ENCODE results near the gene PTPN9.
"Not testable (repeated sequence)": the region's sequence is repeated elsewhere in the genome, so short reads cannot be mapped to it uniquely, and the experiment has no call there.

Gene PTPN9

DNA sequence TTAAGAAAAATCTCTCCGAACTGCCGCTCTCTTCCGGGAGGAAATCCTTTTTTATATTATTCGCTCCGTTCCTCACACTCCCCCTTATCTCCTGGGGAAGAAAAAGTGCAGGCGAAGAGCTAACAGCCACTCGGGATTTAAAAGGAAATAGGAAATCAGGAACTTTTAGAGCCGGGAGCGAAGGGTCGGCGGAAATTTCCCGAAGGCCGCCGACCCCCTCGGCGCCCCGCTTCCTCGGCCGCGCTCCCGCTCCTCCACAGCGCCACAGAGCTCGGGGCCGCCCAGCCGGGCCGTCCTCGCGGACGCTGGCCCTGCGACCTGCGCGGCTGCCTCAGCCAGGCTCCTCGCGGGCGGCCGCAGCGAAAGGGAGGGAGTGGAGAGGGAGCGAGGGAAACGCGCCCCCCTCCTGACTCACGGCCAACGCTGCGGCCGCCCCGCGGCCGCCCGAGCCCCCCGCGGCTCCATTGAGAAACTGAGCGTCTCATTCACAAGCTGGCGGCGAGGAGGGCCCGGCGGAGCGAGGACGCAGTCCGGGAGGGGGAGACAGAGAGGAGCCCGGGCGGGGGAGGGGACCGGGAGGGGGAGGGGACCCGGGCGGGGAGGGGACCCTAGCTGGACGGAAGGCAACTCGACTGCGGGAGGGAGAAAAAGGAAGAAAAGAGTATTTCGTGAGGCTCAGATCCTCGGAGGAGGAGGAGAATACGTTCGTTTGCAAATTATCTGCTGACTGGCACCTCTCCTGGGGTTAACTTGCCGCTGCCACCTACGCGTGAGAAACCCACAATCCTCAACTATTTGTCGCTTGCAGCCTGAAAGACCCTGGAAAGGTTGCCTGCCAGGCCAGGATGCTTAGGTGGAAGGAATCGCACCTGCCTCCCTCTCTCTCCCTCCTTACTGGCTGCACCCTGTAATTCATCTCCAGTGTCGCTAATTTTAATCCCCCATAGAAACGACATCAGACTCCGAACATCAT lies at the start of gene PTPN9:
Gene PTPN9 (minus strand): TSS at position 368 of the 973 bp plus-strand sequence. CDS start 539 bp downstream, outside the sequence.
- DNase-seq (ENCODE audit: insufficient read length, low spot score): peak; percentile 62
- FAIRE-seq: peak; percentile 63

DNA sequence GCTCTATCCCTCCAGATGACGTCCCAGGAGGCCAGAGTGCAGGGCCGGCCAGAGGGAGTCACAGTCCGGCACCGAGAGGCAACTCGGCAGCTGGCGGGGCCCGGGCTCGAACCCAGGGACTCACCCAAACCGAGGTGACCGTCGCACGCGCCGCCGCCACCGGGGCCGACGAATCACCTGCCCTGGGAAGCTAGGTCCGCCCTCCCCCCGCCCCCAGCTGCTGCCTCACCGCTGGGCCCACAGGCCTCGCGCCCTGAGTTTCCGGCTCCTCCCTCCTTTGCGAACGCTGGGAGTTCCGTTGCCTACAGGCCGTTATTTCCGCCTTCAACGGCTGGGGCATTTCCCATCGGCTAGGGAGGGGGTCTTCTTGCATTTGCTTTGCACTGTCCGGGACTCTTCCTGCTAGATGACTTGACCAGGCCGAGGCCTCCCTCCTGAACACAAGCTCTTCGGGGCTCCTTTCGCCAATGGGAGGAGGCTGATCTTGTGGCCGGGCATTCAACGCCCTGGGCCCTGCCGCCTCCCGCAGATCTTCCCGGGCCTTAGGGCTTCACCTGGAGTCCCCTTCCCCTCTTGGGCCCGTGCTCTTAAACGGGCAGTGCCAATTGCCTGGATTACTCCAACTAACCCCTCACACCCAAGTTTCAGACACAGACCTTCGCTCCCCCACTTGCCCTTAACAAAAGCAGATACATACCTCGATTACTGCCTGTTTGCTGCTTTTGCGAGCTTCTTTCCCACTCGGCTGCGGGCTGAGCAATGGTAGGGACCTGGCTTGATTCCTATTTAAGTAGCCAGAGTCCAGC lies 46.6 kb upstream of the PTPN9 start, which contains the start of gene SNUPN:
Gene SNUPN (minus strand): TSS at position 184 of the 806 bp plus-strand sequence. CDS start 4,674 bp downstream, outside the sequence.
- FAIRE-seq: peak; percentile 90
- peak; percentile 96 for DNase-seq (ENCODE audit: insufficient read length, low spot score)

DNA sequence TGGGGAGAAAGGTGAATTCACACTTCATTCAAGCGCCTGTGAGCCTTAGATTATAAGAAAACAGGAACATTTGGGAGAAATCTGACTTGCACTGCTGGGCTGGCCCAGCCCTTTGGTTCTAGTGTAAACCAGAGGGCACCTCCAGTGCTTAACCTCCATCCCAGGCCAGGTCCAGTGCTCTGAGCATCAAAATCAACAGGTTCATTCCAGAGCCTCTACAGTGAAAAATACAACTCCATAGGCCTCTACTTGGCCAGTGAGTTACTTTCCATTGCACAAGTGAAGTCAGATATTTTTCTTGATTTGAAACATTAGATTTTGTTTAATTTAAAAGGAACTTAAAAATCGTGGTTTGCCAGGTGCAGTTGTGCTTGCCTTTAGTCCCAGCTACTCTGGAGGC lies 43.4 kb upstream of the PTPN9 start:
- DNase-seq (ENCODE audit: insufficient read length, low spot score): no peak
- no peak for FAIRE-seq

DNA sequence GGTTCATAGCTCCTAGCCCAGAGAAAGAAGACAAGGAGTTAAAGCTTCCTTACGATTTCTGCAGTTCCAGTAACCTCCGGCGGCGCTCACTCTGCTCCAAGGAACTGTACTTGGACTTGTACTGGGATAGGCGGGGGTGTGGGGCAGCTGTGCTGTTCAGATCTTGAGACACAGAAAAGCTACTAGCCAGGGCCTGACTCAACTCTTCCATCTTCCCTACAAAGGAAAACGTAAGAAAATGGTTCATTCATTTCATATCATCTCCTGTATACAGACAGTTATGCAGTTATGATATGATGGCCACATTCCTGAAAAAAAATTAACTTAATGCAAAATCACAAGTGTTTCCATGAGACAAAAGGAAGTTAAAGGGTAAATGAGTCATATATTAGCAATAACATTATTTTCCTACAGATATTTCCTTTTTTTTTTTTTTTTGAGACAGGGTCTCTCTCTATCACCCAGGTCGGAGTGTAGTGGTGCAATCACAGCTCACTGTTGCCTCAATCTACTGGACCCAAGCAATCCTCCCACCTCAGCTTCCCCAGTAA lies 41.8 kb upstream of the PTPN9 start:
- DNase-seq (ENCODE audit: insufficient read length, low spot score) (no peak), FAIRE-seq (no peak)

DNA sequence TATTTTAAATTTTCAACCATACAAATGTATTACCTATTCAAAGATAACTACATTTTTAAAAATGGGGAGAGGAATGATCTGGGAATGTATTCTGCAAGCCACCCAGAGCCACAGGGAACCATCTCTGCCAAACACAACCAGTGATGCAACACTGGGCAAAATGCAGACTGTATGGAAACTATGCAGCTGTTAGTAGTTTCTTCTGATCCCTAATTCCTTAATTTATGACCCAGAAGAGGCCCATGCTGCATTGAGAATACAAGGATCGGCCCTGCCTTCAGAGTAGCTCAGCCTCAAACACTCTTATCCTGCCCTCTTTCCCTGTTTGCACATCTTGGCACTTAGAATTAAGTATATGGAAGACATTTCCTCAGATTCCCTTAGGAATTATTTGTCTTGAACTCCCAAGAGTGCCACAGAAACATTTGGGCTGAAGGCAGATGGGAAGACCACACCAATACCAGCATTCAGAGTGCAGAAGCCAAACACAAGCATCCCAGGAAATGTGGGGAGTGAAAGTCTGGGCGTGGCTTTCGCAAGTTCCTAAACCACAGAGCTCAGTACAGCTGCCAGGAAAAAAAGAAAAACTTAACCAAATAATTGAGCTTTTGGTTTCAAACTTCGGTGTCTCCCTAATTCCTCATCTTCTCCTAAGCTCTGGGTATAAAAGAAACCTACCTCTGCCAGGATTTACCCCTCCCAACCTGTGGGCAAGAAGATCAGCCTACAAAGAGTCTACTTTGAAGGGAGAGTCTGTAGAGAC lies 41.1 kb upstream of the PTPN9 start:
- DNase-seq (ENCODE audit: insufficient read length, low spot score) (no peak), FAIRE-seq (no peak)

DNA sequence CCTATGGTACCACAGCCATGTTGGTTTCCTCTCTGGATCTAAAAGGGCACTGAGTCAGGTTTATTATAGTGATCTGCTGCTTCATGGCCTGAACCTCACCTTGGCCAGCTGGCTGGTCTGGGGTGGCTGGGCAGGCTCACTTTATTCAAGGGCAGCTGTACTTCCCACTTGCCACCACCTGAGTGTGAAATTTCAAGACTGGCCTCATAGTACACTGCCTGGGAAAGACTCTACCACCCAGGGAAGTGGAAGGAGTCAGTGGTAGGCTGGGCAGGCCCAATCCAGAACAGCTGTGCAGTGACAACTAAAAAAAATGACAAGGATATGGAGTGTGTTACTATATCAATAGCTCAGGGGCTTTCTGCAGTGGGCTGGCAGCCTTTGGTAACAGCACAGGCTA lies 37.7 kb upstream of the PTPN9 start:
- FAIRE-seq (no peak), DNase-seq (ENCODE audit: insufficient read length, low spot score) (no peak)

DNA sequence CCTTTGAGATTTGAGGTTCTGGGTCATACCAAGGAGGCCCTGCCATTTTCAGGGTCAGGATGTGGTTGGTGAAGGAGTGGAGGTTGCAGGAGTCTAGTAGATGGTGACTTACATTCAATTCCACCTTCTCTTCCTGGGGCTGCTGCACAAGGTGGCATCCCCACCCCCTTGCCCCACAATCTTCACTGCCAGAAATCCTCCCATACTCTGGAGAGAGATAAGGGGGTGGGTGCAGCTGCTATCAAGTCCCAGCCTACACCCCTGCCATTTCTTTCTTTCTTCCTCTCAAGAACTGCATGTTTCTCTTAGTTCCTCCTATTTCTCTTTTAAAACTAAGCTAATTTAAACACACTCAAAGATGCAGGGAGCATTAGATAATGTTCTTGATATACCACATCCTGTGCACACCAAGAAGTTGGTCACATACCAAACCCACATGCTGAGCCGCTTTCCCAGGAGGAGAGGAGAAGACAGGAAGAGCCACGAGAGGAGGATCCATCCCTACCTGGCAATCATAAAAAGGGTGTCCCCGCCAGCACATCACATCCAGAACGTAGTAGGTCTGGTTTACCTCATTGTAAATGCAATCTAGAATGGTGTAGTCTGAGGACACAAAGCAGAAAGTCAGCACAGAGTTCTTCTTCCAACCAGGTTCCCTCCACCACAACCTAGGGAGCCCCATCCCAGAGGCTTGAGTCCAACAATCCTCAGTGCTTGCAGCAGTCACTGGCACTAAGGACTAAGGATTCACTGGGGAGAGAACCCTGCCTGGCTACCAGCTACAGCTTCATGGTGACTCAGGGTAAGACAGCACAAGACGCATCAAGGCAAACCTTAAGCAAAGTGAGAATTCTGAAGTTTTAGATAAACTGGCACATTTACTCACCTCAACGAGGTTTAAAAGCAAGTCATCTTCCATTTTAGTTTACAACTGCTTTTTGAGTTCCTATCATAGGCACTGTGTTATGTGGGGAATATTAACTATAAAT lies 27.9 kb upstream of the PTPN9 start:
- DNase-seq (ENCODE audit: insufficient read length, low spot score): no peak
- no peak for FAIRE-seq

DNA sequence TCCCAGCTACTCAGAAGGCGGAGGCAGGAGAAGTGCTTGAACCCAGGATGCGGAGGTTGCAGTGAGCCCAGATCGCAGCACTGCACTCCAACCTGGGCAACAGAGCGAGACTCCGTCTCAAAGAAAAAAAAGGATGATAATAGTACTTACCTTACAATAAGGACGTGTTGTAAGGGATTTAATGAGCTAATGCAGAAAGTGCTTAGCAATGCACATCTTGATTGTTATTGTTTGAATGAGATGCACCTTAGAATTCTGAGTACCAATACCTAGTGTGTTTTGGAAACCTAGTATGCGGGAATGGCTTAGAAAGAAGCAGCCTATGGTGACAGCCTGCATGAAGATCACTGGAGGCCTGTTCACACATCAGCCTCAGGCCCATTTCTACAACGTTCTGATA lies 26.9 kb upstream of the PTPN9 start:
- DNase-seq (ENCODE audit: insufficient read length, low spot score): no peak
- no peak for FAIRE-seq

DNA sequence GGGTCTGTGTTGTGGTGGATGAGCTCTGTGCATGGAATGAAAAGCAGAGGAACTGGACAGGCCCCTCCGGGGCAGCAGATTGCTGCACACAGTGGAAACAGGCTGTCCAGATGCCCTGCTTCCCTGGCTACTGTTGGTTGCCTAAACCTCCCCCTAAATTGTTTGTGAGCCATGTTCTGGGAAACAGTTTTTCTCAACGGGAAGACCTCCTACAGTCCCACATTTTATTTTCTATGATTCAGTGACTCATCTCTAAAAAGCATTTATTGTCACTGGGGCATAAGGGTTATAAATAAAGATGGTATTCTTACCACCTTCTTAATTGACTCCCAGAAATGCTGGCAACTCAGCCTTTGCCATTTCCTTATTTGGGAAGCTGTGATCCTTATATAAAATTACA lies 20.3 kb upstream of the PTPN9 start:
- no peak for DNase-seq (ENCODE audit: insufficient read length, low spot score)
- FAIRE-seq: no peak

DNA sequence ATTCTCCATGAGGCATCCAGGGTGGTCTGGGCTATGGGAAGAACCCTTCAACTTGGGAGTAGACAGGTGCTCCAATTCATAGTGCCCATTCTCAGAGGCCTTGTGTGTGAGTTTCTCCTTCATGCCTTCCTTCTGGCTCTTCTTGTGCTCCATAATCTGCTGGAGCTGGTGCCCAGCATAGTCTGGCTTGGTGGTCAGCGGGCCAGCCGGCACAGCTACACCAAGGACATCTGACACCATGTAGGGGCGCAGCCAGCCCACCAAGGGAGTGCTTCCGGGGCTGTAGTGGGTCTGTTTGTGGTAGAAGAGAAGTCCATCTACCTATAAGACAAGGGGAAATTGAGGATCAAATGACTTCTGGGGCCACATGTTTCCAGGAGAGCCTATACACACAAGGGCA lies 19.2 kb upstream of the PTPN9 start:
- FAIRE-seq (no peak), DNase-seq (ENCODE audit: insufficient read length, low spot score) (no peak)

DNA sequence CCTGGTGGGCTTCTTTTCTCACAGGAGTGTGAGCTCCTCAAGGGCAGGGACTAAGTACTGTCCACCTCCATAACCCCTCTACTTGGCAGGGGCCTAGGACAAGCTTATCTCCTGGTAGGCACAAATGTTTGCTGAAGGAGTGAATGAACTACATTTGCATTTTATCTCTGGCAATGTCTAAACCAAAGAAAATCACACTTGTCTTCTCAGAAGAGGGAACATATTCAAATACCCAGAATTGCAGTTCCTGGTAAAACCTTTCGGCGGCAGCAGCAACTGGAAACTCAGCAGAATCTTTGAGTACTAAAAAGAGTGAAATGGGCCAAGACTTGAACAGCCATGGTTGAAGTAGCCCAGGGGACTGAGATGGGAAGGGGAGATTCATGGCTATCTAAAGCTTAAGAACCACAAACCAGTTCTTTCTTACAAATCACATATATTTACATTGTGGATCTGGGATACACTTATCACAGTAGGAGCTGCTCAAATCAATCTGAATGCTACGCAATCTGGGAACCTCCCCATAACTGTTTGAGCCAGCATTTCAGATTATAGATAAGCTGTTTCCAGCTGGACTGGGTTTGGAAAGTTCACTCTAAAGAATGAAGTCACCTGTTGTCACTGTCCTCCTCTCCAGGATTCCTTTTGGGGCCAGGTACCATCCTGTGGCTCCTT lies 18.7 kb upstream of the PTPN9 start:
- no peak for DNase-seq (ENCODE audit: insufficient read length, low spot score)

DNA sequence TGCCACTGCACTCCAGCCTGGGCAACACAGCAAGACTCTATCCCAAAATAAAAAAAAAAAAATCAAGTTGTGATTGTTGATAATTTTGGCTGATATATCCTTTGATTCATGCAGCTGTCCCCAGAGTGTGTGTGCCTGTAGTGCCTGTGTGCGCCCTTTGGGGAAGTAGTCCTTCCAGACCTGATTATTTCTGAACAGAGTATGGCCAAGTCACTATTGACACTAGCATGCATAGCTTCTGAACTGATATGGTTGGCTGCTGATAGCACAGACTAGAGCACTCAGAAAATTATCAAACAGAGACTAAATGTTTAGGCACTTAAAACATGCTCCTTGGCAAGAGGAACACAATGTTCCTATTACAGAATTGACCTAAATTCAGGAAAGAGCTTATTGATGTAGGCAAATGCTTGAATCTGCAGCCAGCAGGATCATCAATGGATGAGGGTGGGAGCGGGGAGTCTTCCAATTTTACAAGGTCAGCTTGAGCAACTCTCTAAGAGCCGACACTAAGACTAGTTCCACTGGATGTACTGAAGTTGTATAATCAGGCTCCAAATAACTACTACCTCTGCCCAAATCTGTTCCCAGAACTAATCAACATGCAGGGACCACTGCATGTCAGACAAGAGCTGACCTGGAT lies 17.7 kb upstream of the PTPN9 start:
- no peak for FAIRE-seq
- DNase-seq (ENCODE audit: insufficient read length, low spot score): no peak

More for the DNA sequence above, 18.7 kb upstream of the PTPN9 start:
- peak; percentile 33 for FAIRE-seq

DNA sequence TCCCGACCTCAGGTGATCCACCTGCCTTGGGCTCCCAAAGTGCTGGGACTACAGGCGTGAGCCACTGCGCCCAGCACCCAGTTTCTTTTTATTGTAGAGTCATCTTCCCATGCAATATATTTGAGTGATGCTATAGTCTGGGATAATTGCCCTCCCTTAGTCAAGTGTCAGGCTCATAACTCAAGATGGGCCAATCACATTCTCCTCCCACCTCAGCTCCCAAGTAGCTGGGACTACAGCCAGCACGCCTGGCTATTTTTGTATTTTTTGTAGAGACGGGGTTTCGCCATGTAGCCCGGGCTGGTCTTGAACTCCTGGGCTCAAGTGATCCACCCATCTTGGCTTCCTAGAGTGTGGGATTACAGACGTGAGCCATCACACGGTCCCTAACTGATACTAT lies 15.2 kb upstream of the PTPN9 start:
- FAIRE-seq: no peak
- no peak for DNase-seq (ENCODE audit: insufficient read length, low spot score)

DNA sequence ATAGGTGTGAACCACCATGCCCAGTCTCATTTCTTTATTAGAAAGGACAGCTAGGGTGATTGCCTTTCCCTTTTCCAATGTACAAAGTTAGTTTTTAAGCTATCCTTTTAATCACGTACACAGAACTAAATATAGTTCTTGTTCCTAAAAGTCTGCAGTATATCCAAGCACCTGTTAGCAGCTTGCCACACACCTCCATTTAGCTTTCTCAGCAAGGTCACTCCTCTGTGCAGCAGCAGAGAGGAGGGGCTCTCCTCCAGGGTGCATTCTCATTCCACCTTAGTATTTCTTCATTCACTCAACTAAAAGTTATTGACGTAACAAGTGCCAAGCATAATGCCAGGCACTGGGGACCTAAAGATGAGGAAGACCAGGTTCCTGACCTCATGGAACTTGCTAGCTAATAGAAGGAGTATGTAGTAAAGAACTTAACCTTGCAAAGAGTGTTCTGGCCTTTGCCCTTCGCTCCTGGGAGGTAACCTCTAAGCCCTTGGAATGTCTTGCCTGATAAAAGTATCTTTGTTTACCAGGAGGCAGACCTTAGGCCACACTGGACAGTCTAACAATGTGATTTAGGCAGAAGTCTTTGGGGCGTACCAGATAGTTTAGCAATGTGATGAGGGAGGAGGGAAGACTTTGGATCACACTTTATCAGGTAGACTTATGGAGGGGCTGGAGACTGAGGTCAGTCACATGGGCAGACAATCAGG lies 12.7 kb upstream of the PTPN9 start:
- DNase-seq (ENCODE audit: insufficient read length, low spot score) (no peak), FAIRE-seq (no peak)

DNA sequence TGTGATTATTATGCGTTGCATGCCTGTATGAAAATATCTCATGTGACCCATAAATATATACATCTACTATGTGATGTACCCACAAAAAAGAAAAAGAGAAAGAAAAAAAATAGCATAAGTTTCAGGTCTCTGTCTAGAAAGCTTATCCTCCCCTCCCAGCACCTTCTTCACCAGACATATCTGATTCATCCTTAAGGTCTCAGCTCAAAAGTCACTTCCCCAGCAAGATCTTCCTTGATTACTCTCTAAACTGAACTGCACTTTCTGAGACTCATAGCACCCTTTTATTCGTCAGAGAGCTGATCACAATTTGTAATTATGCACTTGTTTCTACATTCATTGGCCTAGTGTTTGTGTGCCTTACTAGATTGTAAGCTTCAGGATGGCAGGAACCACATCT lies 11.1 kb upstream of the PTPN9 start:
- FAIRE-seq: no peak

DNA sequence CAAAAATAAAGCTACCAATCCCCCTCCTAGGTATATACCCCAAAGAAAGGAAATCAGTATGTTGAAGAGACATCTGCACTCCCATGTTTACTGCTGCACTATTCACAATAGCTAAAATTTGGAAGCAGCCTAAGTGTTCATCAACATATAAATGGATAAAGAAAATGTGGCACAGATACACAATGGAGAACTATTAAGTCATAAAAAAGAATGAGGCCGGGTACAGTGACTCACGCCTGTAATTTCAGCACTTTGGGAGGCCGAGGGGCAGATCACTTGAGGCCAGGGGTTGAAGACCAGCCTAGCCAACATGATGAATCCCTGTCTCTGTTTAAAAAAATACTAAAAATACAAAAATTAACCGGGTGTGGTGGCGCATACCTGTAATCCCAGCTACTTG lies 10.0 kb upstream of the PTPN9 start:
- no peak for DNase-seq (ENCODE audit: insufficient read length, low spot score)
- FAIRE-seq: no peak

More for the DNA sequence above, 11.1 kb upstream of the PTPN9 start:
- DNase-seq (ENCODE audit: insufficient read length, low spot score): no peak

DNA sequence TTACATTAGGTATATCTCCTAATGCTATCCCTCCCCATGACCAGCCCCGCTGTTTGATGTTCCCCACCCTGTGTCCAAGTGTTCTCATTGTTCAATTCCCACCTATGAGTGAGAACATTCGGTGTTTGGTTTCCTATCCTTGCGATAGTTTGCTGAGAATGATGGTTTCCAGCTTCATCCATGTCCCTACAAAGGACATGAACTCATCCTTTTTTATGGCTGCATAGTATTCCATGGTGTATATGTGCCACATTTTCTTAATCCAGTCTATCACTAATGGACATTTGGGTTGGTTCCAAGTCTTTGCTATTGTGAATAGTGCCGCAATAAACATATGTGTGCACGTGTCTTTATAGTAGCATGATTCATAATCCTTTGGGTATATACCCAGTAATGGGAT lies 7.3 kb upstream of the PTPN9 start:
- not testable (repeated sequence) for DNase-seq (ENCODE audit: insufficient read length, low spot score); FAIRE-seq

DNA sequence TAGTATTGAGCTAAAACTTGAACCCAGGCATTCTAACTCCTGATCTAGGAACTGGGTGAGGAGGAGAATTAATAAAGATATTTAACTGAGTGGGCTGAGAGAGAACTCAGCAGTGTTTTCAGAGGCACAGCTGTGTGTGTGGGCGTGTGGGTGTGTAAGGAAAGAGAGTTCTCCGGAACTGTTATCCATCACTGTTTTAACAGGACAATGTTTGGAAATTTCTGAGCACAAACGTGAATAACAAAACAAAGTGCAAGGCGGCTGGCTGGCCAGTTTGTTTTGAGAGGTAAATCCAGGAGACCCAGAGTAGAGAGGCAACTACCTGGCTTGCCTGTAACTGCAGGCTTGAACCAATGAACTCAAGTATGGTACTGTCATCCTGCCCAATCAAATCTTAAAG lies 5.0 kb upstream of the PTPN9 start:
- FAIRE-seq: no peak
- DNase-seq (ENCODE audit: insufficient read length, low spot score): no peak
